Thymus (tissue), 11 donors: ENCODE data around the gene GK2. TPM values are rescaled to one million over a fixed set of nuclear protein-coding genes. Genes with fewer than 3 reads are reported as not detected.

ENCODE experiments used
- DNase-seq, 9 donors: peaks; one replicate each; pipeline ENCODE4 v3.0.0-alpha.2; 2013; ENCODE audit warnings: low spot score in 9 of 9, low read depth in 6 of 9, missing footprints in 1 of 9
- H3K27ac ChIP-seq, 2 donors: one replicate each; pipeline ENCODE4 v1.5.1; 2013; ENCODE audit warnings: control low read depth in 1 of 2, low read depth in 1 of 2, low read length in 1 of 2, mild to moderate bottlenecking in 1 of 2, moderate library complexity in 1 of 2
- H3K27me3 ChIP-seq, 2 donors: one replicate each; pipeline ENCODE4 v1.5.1; 2013; ENCODE audit warnings: low read length in 1 of 2; ENCODE audit not compliant: control insufficient read depth in 2 of 2, insufficient read depth in 1 of 2
- H3K36me3 ChIP-seq, 2 donors: one replicate each; pipeline ENCODE4 v1.5.1; 2013; ENCODE audit warnings: low read length in 1 of 2, mild to moderate bottlenecking in 1 of 2, moderate library complexity in 1 of 2; ENCODE audit not compliant: control insufficient read depth in 2 of 2, insufficient read depth in 2 of 2
- H3K4me1 ChIP-seq, 2 donors: one replicate each; pipeline ENCODE4 v1.5.1; 2013; ENCODE audit warnings: low read length in 2 of 2; ENCODE audit not compliant: control insufficient read depth in 2 of 2, insufficient read depth in 2 of 2
- H3K4me3 ChIP-seq, 2 donors: one replicate each; pipeline ENCODE4 v1.5.1; 2013; ENCODE audit warnings: low read length in 2 of 2, control low read depth in 1 of 2, mild to moderate bottlenecking in 1 of 2
- H3K9me3 ChIP-seq, 2 donors: one replicate each; pipeline ENCODE4 v1.5.1; 2013; ENCODE audit warnings: low read length in 1 of 2, mild to moderate bottlenecking in 1 of 2; ENCODE audit not compliant: control insufficient read depth in 2 of 2, insufficient read depth in 1 of 2
- WGBS: extraction: QIAGEN DNeasy Blood & Tissue Kit; methylation state at CpG from one replicate; pipeline ENCODE4 v1.1.7; 2013; 5-methylcytosine and 5-hydroxymethylcytosine counted together
- polyA plus RNA-seq: library from polyadenylated mRNA; stranded (reverse); fragments of 200-250 nt; gene quantifications from one replicate; pipeline ENCODE4 v1.2.3, GENCODE V29; 2013
- total RNA-seq: library from RNA; stranded (reverse); fragments of 120-200 nt; gene quantifications from one replicate; pipeline ENCODE4 v1.2.4, GENCODE V29; 2013
- donor health status: healthy.

The GK2 gene
- total and polyA plus RNA-seq, 2 donors = not detected

DNA sequence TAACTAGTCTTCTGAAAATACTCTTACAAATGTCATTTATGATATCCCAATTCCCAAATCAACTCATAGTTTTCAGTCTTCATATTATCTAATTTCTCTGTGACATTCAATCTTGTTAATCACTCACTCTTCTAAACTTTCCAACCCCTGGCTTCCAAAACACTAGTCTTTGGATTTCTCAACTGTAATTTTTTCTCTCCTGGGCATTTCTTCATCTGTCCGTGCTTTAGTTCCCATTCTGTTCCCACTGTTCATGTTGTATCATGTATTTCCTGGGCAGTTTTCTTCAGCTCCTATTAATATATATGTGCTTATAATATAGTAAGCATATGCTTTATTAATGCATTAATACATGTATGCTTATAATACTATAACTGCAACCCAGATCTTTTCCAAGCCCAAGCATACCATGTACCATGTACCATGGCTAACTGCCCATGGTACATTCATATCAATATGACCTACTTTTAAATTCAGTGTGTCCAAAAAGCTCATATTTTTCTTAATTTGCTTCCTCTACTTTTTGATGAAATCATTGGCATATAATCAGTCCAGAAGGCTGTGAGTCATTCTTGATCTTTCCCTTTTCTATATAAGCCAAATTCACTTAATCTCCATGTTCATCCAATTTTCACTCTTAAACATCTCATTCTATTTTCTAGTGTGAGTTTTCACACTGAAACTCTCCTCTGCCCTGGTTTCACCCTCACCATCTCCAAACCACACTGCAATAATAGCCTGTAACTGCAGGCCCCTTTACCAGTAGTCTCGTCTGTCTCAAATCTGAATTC is 21.3 kb upstream of the GK2 start:
- H3K4me1 ChIP-seq = no peaks in the 10 kb centered on the region
- WGBS = 94% methylated on average over 2 of the region's 2 CpGs
- no peaks in the 10 kb centered on the region for H3K36me3 ChIP-seq
- H3K27ac ChIP-seq = no peak overlapping the region
- no peaks in the 10 kb centered on the region for H3K27me3 ChIP-seq
- no peaks in the 10 kb centered on the region for H3K9me3 ChIP-seq
- no peak overlapping the region for H3K4me3 ChIP-seq
- no peak for DNase-seq

DNA sequence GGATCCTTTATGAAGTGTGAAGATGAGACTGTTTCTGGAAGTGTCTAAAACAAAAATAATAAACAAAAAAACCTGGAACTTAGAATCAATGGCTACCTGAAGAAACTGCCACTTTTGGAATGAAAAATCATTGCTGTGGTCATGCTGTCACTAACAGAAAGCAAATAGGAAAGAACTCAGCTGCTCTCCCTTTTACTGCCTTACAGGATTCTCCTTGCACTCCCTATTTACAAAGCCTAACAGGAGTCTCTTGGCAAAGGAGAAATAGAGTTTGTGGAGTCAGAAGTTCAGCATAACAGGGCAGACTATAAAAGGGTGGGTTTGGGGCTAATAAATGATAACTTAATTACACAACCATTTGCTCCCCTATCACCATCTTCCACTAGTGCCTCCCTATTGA is 19.0 kb upstream of the GK2 start:
- Histone ChIP-seq H3K27ac (no peak overlapping the region), H3K27me3 (no peaks in the 10 kb centered on the region), H3K9me3 (no peaks in the 10 kb centered on the region), H3K4me3 (no peak overlapping the region), H3K36me3 (no peaks in the 10 kb centered on the region), H3K4me1 (no peaks in the 10 kb centered on the region)
- DNase-seq = no peak

- Histone ChIP-seq H3K27me3 (no peaks in the 10 kb centered on the region), H3K9me3 (no peaks in the 10 kb centered on the region), H3K36me3 (no peaks in the 10 kb centered on the region), H3K27ac (no peak overlapping the region), H3K4me1 (no peaks in the 10 kb centered on the region), H3K4me3 (no peak overlapping the region)
- WGBS = 96% methylated on average over 1 of the region's 1 CpG
- no peak for DNase-seq
Observed at GRCh38 chr4:79425586-79425985, 17.6 kb upstream of the GK2 start.

DNA sequence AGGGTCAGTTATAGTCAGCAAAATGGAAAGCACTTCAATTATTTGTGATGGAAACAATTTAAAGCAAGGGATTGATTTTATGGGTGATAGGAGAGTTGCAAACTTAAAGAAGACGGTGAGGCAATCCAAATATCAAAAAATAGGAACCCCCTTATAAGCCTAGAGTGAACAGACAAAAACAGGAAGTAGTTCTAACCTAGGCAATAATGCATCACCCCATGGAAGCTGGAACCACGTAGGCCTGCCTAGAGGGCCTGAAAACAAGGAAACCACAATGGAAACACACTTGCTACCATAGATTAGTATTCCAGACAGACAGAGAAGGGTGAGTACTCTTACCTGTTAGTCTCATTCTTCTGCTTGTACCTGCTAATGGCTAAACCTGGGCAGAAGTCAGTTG is 13.5 kb upstream of the GK2 start:
- no peaks in the 10 kb centered on the region for H3K36me3 ChIP-seq
- 67% methylated on average over 2 of the region's 2 CpGs for WGBS
- H3K4me1 ChIP-seq = no peaks in the 10 kb centered on the region
- H3K9me3 ChIP-seq = no peaks in the 10 kb centered on the region
- no peak overlapping the region for H3K4me3 ChIP-seq
- no peaks in the 10 kb centered on the region for H3K27me3 ChIP-seq
- no peak overlapping the region for H3K27ac ChIP-seq
- DNase-seq = no peak

DNA sequence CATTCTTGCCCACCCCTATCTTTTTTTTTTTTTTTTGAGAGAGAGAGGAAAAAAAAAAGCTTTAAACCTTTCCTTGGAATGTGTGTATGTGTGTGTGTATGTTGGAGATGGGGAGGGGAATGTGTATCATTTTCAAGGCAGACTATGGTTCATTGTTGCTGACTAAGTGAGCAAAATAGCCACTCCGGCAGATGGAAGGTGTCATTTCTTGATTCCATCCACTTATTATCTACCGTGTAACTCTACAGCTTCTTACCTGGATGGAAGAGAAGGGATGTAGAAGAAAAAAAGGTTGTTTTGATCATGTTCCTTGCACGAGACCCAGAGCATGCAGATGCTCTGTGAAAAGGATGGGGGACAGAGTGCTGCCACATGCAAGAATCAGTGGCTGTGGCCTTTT is 5.9 kb upstream of the GK2 start:
- H3K27me3 ChIP-seq = no peaks in the 10 kb centered on the region
- no peaks in the 10 kb centered on the region for H3K4me1 ChIP-seq
- H3K4me3 ChIP-seq = no peak overlapping the region
- no peak overlapping the region for H3K27ac ChIP-seq
- 93% methylated on average over 3 of the region's 3 CpGs for WGBS
- DNase-seq = no peak
- H3K9me3 ChIP-seq = no peaks in the 10 kb centered on the region
- no peaks in the 10 kb centered on the region for H3K36me3 ChIP-seq

DNA sequence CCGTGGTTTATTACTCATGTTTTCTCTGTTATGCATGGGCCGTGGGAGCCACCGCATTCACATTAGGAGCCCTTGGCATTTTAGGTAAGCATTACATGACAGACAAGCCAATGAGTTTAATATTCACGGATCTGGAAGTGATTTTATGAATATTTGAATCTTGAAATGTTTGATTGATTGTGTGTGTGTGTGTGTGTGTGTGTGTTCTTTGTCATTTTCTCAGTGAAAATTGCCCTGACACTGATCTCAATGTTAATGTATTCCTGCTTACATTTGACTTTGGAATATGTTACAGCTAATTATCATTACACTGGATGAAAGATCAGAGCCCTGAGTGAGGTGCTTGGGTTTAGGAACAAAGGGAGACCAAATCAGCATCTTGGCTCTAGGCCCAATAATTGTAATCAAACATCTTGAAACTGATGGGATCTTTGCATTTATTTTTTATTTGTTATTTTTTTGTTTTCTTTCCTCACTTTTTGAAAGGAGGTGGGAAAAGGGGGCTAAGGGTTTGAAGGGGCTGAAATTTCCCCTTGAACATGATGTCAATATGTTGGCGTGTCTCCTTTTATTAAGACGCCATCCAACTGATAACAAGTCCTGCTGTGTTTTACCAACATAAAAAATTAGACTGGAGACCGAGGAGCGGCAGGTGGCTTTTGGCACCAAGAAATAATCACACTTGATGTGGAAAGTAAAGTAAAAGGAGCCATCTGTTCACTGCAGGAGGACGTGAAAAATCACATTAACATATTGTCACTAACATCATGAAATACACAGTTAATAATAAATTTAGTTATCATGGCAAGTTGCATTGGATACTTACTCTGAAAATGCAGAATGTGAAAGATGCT is 5.2 kb upstream of the GK2 start:
- H3K27me3 ChIP-seq = no peaks in the 10 kb centered on the region
- no peaks in the 10 kb centered on the region for H3K36me3 ChIP-seq
- H3K4me1 ChIP-seq = no peaks in the 10 kb centered on the region
- no peak for DNase-seq
- H3K9me3 ChIP-seq = no peaks in the 10 kb centered on the region
- no peak overlapping the region for H3K4me3 ChIP-seq
- 96% methylated on average over 9 of the region's 9 CpGs for WGBS
- no peak overlapping the region for H3K27ac ChIP-seq

GRCh38 chr4:79404666-79405065 is 3.4 kb downstream of the GK2 start:
- Histone ChIP-seq H3K27ac (no peak overlapping the region), H3K36me3 (no peaks in the 10 kb centered on the region), H3K4me3 (no peak overlapping the region), H3K4me1 (no peaks in the 10 kb centered on the region), H3K9me3 (no peaks in the 10 kb centered on the region), H3K27me3 (no peaks in the 10 kb centered on the region)
- DNase-seq = no peak

- 98% methylated on average over 1 of the region's 1 CpG for WGBS
- no peaks in the 10 kb centered on the region for H3K9me3 ChIP-seq
- DNase-seq = no peak
- no peaks in the 10 kb centered on the region for H3K36me3 ChIP-seq
- H3K27me3 ChIP-seq = no peaks in the 10 kb centered on the region
- H3K4me1 ChIP-seq = no peaks in the 10 kb centered on the region
- H3K27ac ChIP-seq = no peak overlapping the region
- H3K4me3 ChIP-seq = no peak overlapping the region
Observed at GRCh38 chr4:79403356-79403755, 4.7 kb downstream of the GK2 start.

GRCh38 chr4:79402332-79402851 is 5.6 kb downstream of the GK2 start:
- no peaks in the 10 kb centered on the region for H3K4me1 ChIP-seq
- WGBS = 95% methylated on average over 1 of the region's 1 CpG
- no peaks in the 10 kb centered on the region for H3K9me3 ChIP-seq
- DNase-seq = no peak
- no peak overlapping the region for H3K4me3 ChIP-seq
- H3K27me3 ChIP-seq = no peaks in the 10 kb centered on the region
- no peak overlapping the region for H3K27ac ChIP-seq
- no peaks in the 10 kb centered on the region for H3K36me3 ChIP-seq
